ENCODE data around the gene CATSPER3.

CATSPER3 gene

GRCh38 chr5:135012033-135012588, 44.4 kb downstream of the CATSPER3 start:
- no peak for DNase-seq

GRCh38 chr5:135012951-135013391, 45.3 kb downstream of the CATSPER3 start:
- DNase-seq, result no peak

GRCh38 chr5:135013445-135013844, 45.7 kb downstream of the CATSPER3 start:
- no peak for DNase-seq

- DNase-seq, result no peak
Measured at GRCh38 chr5:135013947-135014570, 46.4 kb downstream of the CATSPER3 start.

- no peak for DNase-seq
Measured at GRCh38 chr5:135015942-135016341, 48.2 kb downstream of the CATSPER3 start.

GRCh38 chr5:135016861-135017290, 49.2 kb downstream of the CATSPER3 start:
- no peak for DNase-seq

- DNase-seq, result no peak
Measured at GRCh38 chr5:135018457-135018856, 50.8 kb downstream of the CATSPER3 start.

GRCh38 chr5:135019314-135019713, 51.6 kb downstream of the CATSPER3 start:
- no peak for DNase-seq

- DNase-seq, result no peak
Measured at GRCh38 chr5:135020111-135020895, 52.6 kb downstream of the CATSPER3 start.

- DNase-seq, result no peak
Measured at GRCh38 chr5:135024956-135025729, 57.4 kb downstream of the CATSPER3 start.

GRCh38 chr5:135025730-135026644, 58.3 kb downstream of the CATSPER3 start:
- DNase-seq, result no peak

- no peak for DNase-seq
Measured at GRCh38 chr5:135026645-135027265, 59.0 kb downstream of the CATSPER3 start.

- no peak for DNase-seq
Measured at GRCh38 chr5:135027266-135027696, 59.6 kb downstream of the CATSPER3 start.

GRCh38 chr5:135027697-135028615, 60.2 kb downstream of the CATSPER3 start:
- no peak for DNase-seq

- DNase-seq, result no peak
Measured at GRCh38 chr5:135028791-135029476, 61.2 kb downstream of the CATSPER3 start.

GRCh38 chr5:135029477-135030122, 61.9 kb downstream of the CATSPER3 start:
- no peak for DNase-seq

GRCh38 chr5:135030123-135030955, 62.6 kb downstream of the CATSPER3 start:
- no peak for DNase-seq
